NK-92 treated with Interleukin-12 subunit alpha and Interleukin-12 subunit beta, amount 100 ng/mL, for 24 hours (cell line): ENCODE results near the gene CHD2.
"Not testable (repeated sequence)": the region's sequence is repeated elsewhere in the genome, so short reads cannot be mapped to it uniquely, and the experiment has no call there.

ENCODE experiments used
- DNase-seq: peaks from one replicate; lab custom pipeline; 2025; lab: John Stamatoyannopoulos, UW

Gene CHD2

GRCh38 chr15:93035953-93036810, 136.1 kb downstream of the CHD2 start:
- no peak for DNase-seq

- DNase-seq: no peak
Measured at GRCh38 chr15:93036951-93037819, 137.1 kb downstream of the CHD2 start.

GRCh38 chr15:93037820-93038705, 137.9 kb downstream of the CHD2 start:
- DNase-seq: no peak

GRCh38 chr15:93039562-93040287, 139.6 kb downstream of the CHD2 start:
- not testable (repeated sequence) for DNase-seq

GRCh38 chr15:93040288-93041158, 140.4 kb downstream of the CHD2 start:
- DNase-seq: no peak

GRCh38 chr15:93041159-93041547, 141.0 kb downstream of the CHD2 start:
- no peak for DNase-seq

- DNase-seq: no peak
Measured at GRCh38 chr15:93042211-93042610, 142.1 kb downstream of the CHD2 start.

GRCh38 chr15:93042691-93043378, 142.7 kb downstream of the CHD2 start:
- no peak for DNase-seq

GRCh38 chr15:93043621-93044300, 143.6 kb downstream of the CHD2 start:
- no peak for DNase-seq

- no peak for DNase-seq
Measured at GRCh38 chr15:93044301-93045190, 144.4 kb downstream of the CHD2 start.

GRCh38 chr15:93045191-93045785, 145.2 kb downstream of the CHD2 start:
- DNase-seq: no peak

- DNase-seq: no peak
Measured at GRCh38 chr15:93046120-93046519, 146.0 kb downstream of the CHD2 start.

GRCh38 chr15:93046721-93047120, 146.6 kb downstream of the CHD2 start:
- DNase-seq: no peak

- no peak for DNase-seq
Measured at GRCh38 chr15:93047621-93048425, 147.7 kb downstream of the CHD2 start.

GRCh38 chr15:93048426-93048721, 148.2 kb downstream of the CHD2 start:
- no peak for DNase-seq

- DNase-seq: no peak
Measured at GRCh38 chr15:93048759-93049161, 148.6 kb downstream of the CHD2 start.

- DNase-seq: no peak
Measured at GRCh38 chr15:93049233-93049632, 149.1 kb downstream of the CHD2 start.
